ENCODE results near the gene RALGDS.
"Not testable (repeated sequence)": the region's sequence is repeated elsewhere in the genome, so short reads cannot be mapped to it uniquely, and the experiment has no call there.

The RALGDS gene

DNA sequence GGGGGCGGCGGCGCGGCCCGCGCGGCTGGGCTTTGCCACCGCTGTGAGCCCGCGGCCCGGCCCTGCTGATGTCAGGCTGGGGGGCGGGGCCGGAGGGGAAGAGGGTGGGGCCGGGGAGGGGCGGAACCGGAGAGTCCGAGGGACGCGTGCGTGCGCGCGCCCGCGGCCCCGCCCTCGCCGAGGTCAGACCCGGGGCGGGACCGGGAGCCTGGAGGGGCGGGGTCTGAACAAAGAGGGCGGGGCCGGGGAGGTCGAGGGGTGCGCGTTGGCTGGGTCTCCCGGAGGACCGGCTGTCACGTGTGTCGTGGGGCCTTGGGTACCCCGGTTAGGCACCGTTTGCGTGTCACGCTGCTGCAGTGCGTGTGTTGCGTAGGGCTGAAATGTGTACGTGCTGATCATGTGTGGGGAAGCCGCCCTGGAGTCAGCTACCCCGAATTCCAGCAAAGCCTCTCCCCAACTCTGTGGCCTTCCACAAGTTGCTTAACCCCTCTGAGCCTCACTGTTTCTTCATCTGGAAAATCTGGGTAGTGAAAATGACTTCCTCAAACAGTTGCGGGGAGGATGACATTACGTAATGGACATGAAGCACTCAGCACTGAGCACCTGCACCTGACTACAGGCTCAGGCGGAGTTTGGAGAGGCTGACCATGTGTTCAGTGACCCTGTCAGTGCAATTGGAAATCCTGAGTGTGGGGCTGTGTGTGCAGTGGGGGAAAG lies at the start of gene RALGDS:
Gene RALGDS, minus strand, starts transcription at position 43 of the 717 bp plus-strand sequence. CDS start 86 bp downstream, outside the sequence.
- DNase-seq (ENCODE audit: low read depth) = peak; percentile 80

DNA sequence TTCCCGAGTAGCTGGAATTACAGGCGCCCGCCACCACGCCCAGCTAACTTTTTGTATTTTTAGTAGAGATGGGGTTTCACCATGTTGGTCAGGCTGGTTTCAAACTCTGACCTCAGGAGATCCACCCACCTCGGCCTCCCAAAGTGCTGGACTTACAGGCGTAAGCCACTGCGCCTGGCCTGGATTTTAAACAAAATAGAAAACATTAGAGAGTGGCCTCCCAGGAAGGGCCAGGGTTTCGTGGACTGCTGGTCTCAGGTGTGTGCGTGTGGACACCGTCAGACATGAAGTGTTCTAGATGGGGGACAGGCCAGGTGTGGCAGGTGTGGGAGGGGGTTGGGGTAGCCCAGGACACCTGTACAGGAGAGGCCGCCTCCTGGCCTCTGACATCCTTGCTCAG lies 49.7 kb upstream of the RALGDS start:
- DNase-seq (ENCODE audit: low read depth) = no peak

DNA sequence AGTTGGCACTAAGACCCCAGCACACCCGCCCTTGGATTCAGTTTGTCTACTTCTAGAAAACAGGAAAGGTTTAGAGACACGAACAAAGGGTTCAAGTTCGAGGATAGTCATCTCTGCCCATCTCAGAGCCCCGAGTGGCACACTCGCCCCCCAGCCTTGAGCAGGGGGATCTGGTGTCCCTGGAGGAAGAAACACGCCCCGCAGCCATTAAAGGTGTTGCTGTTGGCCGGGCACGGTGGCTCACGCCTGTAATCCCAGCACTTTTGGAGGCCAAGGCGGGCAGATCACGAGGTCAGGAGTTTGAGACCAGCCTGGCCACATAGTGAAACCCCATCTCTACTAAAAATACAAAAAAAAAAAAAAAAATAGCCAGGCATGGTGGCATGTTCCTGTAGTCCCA lies 48.6 kb upstream of the RALGDS start:
- not testable (repeated sequence) for DNase-seq (ENCODE audit: low read depth)

DNA sequence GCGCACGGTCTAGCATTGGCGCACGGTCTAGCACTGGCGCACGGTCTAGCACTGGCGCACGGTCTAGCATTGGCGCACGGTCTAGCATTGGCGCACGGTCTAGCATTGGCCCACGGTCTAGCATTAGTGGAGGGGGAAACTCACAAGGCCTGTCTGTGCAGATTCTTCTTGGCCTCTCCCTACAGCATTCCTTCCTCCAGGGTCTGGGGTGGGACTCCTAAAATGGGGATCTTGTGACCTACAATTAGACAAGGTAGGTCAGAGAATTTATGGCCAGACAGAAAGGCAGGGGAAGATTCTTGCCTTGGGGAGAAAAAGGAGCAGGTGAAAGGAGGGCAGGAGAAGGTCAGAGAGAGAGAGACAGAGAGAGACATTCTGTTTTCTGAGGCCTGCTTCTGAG lies 48.1 kb upstream of the RALGDS start:
- DNase-seq (ENCODE audit: low read depth) = no peak

DNA sequence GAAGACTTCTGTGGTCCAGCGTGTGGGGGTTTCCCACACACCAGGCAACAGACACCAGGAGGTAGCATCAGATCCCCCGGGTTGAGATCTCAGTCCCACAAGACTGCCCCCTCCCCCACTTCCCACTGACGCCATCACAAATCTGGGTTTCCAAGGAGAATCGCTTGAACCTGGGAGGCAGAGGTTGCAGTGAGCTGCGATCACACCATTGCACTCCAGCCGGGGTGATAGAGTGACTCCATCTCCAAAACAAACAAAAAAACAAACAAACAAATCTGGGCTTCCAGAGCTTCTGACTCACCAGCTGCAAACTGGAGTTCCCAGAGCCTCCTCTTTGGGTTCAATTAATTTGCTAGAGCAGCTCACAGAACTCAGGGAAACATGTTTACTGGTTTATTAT lies 47.4 kb upstream of the RALGDS start:
- DNase-seq (ENCODE audit: low read depth) = no peak

DNA sequence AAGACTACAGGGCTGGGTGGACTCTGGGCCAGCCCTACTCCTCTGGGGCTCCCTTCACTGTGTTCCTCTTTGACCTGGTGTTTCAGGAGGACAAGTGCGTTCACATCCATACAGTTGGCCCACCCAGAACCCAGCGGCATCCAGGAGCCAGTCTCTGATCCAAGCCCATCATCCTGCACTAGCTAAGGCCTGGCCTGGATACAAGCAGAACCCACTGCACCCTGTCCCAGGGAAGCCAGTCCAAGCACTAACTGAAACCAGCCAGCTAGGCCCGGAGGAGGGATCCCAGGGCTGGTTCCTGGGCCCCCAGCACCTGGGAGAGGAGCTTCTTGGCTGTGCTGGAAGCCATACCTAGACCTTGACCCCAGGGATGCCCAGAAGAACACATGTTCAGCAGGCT lies 46.7 kb upstream of the RALGDS start:
- DNase-seq (ENCODE audit: low read depth) = no peak

DNA sequence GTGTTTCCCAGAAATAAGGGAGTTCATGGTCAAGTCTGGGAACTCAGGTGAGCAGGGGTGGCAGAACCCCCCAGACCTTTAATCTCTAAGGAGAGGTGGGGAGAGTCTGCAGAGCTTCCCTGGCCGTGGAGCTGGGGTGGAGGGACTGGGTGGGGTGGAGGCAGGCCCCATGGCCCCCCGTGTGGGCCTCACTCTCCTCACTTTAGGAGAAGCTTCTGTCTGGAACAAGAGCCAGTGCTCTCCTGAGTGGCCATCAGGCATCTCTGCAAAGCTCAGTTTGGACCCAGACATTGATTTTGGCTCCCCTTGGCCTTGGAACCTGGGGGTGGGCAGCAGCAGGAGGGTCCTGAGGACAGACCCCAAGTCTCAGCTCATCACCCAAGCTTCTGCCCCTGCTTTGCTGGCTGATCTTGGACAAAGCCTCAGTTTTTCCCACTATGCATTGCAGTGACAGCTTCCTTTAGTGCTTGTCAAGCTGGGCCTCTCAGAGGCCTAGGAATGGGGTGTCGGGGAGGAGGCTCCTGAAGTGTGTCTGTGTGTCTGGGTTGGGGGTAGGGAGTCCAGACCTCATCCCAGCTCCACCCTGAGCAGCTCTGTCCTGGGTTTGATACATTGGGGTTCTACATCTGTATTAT lies 46.2 kb upstream of the RALGDS start:
- DNase-seq (ENCODE audit: low read depth) = no peak

DNA sequence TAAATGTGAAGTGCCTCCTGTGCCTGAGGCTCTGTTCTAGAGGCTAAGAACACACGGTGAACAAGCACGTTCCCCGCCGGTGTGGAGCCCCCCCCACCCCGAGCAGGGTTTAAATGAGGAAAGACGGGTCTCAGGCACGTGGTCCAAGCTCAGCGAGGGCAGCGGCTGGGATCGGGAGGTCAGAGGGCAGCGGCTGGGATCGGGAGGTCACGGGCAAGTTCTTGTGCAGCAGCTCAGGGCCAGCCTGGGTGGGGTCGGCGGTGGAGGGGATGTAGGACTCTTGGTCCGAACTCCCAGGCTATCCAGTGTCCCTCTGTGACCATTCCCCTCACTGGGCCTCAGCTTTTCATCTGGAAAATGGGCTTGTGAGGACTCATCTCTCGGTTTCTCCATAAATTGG lies 45.4 kb upstream of the RALGDS start:
- DNase-seq (ENCODE audit: low read depth) = no peak

DNA sequence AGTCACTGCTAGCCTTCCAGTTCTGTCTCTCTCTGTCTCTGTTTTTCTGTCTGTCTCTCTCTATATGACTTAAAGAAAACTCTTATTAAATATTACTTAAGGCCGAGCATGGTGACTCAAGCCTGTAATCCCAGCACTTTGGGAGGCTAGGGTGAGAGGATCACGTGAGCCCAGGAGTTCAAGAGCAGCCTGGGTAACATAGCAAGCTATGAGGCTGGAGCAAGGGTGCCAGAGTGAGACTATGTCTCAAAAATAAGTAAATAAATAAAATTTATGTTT lies 44.4 kb upstream of the RALGDS start:
- DNase-seq (ENCODE audit: low read depth) = no peak

DNA sequence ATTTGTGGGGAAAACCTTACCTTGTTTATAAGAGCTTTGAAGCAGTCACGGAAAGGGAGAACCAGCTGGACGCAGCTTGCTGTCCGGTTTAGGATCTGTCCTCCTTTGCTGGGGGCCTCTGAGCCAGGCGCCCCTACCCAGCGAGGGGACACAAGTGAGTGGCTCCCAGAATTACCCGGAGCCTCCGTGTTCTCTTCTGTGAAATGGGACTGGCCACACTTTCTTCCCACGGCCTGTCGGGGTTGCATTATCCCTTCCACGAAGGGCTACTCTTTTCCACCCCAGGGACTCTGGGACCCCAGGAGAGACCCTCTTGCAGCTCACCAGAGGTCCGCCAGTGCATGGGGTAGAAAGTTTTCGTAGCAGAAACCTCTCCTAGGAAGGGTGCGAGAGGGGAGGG lies 43.2 kb upstream of the RALGDS start:
- no peak for DNase-seq (ENCODE audit: low read depth)

DNA sequence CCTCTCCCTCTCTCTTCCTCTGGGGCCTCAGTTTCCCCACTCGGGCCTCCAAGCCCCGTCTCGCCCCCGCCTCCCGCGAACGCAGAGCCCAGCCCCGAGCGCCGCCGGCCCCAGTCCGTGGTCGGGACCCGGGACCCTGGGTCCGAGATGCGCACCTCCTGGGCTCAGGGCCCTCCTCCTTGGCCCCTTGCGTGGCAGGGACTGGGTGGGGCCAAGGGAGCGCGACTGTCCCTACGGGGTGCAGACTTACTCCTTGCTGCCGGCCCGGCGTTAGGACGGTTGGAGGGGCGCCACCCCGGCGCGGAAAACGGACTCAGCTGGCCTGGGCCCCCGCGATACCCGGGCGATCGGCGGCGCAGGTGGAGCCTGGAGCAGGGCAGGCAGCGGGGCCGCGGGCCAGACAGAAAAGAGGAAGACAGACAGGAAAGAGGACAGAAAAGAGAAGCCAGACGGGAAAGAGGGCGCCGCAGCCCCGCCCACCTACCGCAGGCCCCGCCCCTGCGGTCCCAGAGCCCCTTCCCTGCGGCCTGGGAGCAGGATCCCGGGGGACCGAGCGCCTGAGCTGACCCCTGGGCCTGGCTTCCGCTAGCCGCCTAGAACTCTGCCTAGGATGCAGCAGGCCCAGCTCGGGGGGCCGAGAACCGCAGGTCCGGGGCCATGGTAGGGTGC lies 42.6 kb upstream of the RALGDS start, which contains the start of gene GBGT1:
Gene GBGT1, minus strand, starts transcription at position 411 of the 669 bp plus-strand sequence. CDS start 1,502 bp downstream, outside the sequence.
- no peak for DNase-seq (ENCODE audit: low read depth)

DNA sequence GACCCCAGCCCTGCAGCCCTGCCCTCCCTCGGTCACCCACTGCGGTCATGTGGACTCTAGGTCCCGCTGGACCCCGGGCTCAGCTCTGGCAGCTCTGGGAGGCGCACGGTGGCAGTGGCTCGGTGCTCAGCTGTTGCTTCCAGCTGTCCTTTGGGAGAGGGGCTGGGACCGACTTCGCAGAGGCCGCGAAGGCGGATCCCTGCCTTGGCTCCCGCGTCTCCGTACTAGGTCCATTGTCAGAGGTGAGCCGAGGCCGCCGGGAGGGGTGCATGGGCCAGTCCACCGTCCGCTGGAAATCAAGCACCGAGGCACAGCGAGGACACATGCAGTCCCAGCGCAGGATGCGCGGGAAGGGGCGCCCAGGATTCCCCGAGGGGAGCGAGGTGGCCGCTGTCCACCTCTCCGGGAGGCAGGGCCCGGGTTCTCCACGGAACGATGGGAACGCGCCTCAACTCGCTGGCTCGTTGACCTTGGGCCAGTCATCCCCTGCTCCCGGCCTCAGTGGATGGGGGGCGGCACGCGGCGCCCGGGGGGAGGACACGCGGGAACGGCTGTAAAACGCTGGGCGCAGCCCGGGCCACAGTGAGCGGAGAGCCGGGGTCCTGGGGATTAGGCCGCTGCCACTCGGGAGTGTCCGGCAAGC lies 41.9 kb upstream of the RALGDS start:
- DNase-seq (ENCODE audit: low read depth) = no peak

DNA sequence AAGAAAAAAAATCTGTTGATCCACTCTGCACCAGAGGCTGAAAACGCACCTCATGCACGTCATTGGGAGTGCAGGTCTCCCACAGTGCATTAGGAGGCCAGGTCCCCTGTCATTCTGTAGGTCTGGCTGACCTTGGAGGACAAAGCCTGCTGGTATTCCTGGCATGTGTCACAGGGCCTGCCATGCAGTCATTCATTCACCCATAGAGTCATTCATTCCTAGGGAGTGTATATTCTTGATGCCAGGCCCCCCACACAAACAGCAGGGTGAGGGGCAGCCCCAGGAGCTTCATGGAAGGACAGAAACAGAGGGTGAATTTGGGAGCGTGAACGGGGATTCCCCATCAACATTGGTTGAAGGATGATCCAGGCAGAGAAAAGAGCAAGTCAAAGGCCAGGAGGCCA lies 40.5 kb upstream of the RALGDS start:
- DNase-seq (ENCODE audit: low read depth) = no peak

DNA sequence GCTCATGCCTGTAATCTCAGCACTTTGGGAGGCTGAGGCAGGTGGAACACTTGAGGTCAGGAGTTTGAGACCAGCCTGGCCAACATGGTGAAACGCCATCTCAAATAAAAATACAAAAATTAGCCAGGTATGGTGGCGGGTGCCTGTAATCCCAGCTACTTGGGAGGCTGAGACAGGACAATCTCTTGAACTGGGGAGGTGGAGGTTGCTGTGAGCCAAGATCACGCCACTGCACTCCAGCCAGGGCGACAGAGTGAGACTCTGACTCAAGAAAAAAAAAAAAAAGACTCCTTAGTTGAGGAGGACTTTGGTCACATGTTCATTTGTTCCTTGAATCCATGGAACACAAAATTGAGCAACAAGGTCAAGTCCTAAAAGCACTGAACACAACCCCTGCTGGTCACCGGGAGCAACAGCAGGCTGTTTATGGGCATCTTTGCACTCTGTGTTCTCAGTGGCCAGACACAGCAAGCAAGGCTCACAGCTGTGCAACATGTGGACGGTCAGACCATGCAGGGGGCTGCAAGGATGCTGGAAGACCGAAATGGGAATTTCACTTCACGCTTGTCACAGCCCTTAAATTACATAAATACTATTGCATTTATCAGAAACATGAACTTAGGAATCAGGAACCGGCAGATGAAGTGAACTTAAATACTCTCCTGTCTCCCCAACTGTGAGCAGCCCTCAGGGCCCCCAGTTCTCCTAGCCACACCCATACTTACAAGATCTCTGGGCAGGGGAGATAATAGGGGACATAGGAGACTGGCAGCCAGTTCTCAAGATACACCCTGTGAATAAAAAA lies 39.9 kb upstream of the RALGDS start:
- no peak for DNase-seq (ENCODE audit: low read depth)

DNA sequence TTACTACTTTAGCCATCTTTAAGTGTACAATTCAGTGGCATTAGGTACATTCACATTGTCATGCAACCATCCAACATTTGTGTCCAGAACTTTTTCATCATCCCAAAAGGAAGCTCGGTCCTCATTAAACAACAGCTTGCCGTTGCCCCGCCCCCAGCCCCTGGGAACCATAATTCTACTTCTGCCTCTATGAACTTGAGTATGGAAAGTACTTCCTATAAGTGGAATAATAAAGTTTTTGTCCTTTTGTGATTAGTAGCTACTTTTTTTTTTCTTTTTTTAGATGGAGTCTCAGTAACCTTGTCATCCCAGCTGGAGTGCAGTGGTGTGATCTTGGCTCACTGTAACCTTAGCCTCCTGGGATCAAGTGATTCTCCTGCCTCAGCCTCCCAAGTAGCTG lies 37.7 kb upstream of the RALGDS start:
- DNase-seq (ENCODE audit: low read depth) = no peak

DNA sequence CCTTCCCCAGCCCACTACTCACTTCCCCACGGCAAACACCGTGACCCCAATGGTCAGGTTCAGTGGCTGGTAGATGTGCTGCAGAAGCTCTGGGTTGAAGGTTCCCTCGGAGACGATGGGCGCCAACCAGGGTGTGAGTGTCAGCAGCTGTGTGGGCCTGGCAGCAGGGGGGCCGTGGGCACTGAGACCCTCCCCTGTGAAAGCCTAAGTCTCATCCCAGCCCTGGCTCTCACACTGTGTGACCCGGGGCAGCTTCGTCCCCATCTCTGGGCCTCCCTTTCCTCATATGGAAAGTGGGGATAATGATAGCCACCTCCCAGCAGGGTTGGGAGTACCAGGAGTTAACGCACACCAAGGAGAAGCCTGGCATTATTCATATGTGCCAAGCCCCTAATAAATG lies 34.1 kb upstream of the RALGDS start:
- no peak for DNase-seq (ENCODE audit: low read depth)

DNA sequence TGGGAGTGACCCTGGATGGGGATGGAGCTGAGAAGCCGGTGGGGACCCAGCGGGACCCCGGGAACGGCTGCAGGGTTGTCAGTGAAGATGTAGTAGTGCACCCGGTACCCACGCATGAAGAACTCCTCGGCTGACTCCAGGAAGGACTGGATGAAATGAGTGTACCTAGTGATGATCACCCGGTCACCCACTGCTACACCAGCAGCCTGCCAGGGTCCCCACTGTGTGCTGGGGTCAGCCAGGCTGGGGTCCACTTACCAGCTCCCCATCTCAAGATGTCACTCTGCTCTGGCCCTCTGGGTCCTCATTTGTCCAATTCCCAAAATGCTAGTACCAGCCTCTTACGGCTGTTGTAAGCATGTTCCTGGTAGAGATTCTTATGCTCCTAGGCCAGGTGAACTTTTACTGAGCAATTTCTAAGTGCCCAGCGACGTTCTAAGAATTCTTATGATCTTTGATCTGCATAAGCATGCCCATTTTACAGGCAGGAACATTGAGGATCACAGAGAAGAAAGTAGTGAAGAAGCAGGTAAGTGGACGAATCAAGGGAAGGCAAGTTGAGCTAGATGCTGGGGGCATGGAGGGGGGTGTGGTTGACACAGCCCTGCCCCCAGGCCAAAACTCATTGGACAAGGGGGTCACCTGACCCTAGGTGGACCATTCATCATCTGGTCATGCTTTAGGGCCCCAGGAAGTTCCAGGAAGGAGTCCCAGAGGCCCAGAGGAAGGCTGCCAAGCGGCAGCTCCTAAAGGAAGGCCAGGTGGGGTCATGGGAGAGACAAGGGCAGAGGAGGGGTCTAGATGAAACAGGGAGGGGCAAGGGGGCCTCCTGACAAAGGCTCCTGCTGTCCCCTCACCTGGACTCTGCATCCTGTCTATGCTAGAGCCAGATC lies 33.3 kb upstream of the RALGDS start:
- no peak for DNase-seq (ENCODE audit: low read depth)

DNA sequence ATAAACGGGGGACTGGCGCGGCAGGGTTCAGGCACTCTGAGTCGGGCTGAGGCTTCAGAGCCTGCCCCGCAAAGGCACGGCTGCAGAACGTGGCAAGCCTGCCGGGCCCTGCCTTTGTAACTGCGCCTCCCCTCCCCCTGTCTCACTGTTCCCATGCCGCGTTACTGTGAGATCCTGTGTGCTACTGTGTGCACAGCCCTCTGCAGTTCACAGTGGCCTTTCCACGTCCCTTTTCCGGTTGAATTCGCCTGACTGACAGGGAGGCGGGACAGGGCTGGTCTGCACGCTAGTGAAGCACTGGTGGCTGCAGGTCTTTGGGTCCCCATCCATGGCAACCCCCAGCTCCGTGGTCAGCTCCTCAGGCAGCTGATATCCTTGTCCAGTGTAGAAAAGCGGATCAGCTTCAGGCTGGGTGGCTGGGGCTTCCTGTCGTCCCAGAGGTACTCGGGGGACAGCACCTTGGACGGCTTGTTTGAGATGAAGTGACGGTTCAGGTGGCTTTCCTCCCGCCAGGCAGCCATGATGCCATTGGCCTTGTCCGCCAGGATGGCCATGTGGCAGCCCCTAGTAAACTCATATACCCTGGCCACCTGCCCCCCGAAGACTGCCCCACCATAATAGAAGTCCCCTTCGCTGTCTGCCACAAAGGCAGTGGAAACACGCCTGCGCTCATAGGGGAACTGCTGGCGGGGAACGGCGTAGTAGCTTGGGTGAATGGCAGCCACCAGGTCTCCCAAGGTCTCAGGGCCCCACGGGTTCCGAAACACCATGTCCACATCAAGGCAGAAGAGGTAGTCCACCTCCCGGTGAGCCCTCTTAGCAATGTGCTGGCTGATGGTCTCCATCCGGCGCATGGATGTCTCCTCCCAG lies 32.4 kb upstream of the RALGDS start:
- no peak for DNase-seq (ENCODE audit: low read depth)

DNA sequence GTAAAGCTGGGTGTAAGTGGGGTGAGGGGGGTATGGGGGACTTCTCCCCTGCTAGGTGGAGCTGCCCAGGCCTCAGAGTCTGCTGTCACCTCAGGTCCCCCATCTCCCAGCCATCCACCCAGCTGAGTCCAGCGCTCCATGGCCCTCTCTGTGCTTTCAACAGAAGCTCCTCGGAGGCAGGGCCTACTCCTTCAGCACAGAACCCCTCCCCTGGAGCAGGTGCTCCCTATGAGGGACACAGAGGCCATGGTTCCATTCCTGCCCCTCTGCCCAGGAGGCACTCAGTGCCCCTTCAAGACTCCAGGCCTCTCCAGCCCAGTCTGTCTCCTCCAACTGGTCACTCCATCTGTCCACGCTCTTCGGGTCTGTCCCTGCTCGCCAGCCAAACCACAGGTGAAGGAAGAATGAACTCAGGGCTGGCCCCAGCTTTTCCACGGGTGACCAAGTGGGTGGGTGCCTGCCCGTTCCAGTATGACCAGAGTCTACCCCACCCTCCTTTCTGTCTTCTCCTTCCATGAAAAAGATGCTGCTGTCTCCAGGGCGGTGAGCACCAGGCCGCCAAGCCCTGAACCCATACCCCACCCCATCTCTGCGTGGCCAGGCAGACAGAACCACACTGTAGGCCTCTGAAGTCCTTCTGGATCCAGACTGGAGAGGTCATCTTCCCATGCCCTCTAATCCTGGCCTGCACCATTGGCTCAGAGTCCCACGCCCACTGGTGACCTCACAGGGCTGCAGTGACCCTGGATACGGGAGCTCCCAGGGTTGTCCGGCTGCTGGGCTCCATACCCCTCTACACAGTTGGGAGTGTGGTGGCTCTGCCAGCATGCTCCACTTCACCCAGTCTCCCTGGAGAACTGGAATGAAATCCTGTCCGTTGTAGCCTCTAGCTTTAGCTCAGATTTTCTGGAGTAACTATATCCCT lies 30.8 kb upstream of the RALGDS start:
- no peak for DNase-seq (ENCODE audit: low read depth)
